GM21515 (cell line): ENCODE results near the gene DRAM1.
A peak's percentile ranks its signal among the peaks of the same experiment; 100 is the strongest.
"Not testable (repeated sequence)": the region's sequence is repeated elsewhere in the genome, so short reads cannot be mapped to it uniquely, and the experiment has no call there.

Source experiments
- ATAC-seq: cut with Tn5 transposase; IDR thresholded peaks from one replicate; pipeline ENCODE4 v1.9.1; 2021; ENCODE audit not compliant: unreplicated experiment

DRAM1 gene

GRCh38 chr12:101876861-101877805, at the start of gene DRAM1:
Gene DRAM1, plus strand, starts transcription at chr12:101877580. Its CDS starts 210 bp downstream, at chr12:101877790.
- peak; percentile 87 for ATAC-seq

GRCh38 chr12:101828463-101829196, 48.8 kb upstream of the DRAM1 start:
- ATAC-seq, result no peak

GRCh38 chr12:101829639-101830366, 47.6 kb upstream of the DRAM1 start:
- no peak for ATAC-seq

GRCh38 chr12:101830367-101831325, 46.7 kb upstream of the DRAM1 start, which contains the start of gene GNPTAB:
Gene GNPTAB, minus strand, starts transcription at chr12:101830959. Its CDS starts 284 bp downstream, at chr12:101830675.
- ATAC-seq, result peak; percentile 93

GRCh38 chr12:101832030-101832429, 45.4 kb upstream of the DRAM1 start:
- no peak for ATAC-seq

GRCh38 chr12:101838628-101839323, 38.6 kb upstream of the DRAM1 start:
- no peak for ATAC-seq

- no peak for ATAC-seq
These were observed 37.8 kb upstream of the DRAM1 start for GRCh38 chr12:101839324-101840283.

GRCh38 chr12:101841069-101841468, 36.3 kb upstream of the DRAM1 start:
- ATAC-seq, result no peak

GRCh38 chr12:101845137-101845711, 32.2 kb upstream of the DRAM1 start:
- ATAC-seq, result no peak

- ATAC-seq, result no peak
These were observed 30.1 kb upstream of the DRAM1 start for GRCh38 chr12:101847325-101847724.

GRCh38 chr12:101850199-101850598, 27.2 kb upstream of the DRAM1 start:
- ATAC-seq, result no peak

- ATAC-seq, result no peak
These were observed 24.4 kb upstream of the DRAM1 start for GRCh38 chr12:101852998-101853397.

GRCh38 chr12:101854747-101855146, 22.6 kb upstream of the DRAM1 start:
- peak; percentile 44 for ATAC-seq

GRCh38 chr12:101855364-101855884, 22.0 kb upstream of the DRAM1 start:
- no peak for ATAC-seq

- ATAC-seq, result no peak
These were observed 21.4 kb upstream of the DRAM1 start for GRCh38 chr12:101855976-101856375.

GRCh38 chr12:101856614-101857013, 20.8 kb upstream of the DRAM1 start:
- not testable (repeated sequence) for ATAC-seq

GRCh38 chr12:101857043-101857558, 20.3 kb upstream of the DRAM1 start:
- ATAC-seq, result no peak
